GF-D8 (cell line): ENCODE measurements around the gene FTO.

Experiments used
- DNase-seq: peaks from one replicate; lab custom pipeline; 2025; lab: John Stamatoyannopoulos, UW

FTO gene

DNA sequence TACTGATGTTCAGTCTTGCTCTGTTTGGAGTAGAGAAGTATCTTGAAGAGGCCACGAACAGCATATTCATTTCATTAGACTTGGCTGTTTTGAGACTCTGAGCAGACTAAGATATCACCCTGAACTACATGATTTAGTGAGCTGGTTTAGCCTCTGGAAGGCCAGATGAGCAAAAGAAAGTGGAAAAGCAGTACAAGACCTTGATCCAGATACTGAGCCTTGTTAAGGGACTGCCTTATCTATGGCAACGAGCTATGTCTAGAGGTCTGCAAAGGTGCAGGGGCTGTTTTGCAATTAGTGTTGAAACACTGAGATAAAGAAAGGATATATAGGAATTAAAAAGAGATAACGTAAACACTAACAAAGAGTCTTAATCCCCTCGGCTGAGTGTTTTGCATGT lies 351.2 kb downstream of the FTO start:
- DNase-seq: no peak

GRCh38 chr16:54055864-54056263 lies 351.9 kb downstream of the FTO start:
- no peak for DNase-seq

DNA sequence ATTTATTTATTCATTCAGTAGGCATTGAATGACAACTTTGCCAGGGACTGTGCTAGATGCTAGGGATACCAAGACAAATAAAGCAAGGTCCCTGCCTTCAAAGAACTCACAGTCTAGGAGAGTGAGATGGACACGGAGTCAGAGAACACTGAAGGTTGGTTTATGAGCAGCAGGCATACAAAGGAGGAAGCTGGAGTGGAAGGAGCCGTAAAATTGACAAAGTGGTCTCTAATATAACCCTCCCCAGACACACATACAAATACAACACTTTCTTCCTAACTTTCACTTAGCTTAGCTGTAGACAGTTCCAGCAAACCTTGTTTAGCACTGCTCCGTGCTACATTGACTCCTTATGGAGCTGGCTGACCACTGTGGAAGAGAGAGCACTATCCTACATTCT lies 353.0 kb downstream of the FTO start:
- no peak for DNase-seq

DNA sequence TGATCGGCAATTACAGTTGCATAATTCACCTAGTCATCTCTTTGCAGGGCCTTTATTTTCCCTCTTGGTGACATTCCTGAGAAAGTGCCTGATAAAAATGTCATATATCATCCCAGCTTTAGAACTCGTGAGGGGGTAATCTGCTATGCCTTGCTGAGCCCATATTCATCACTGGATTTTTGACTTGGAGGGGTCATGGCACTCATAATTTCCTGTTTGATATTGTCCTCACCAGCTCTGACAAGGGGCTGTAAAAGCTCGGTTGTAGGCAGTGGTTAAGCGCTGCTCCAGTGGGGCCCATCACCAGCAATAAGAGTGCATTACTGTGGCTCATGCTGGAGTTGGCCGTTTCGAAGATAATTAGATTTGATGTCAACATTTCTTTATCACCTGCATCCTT lies 355.4 kb downstream of the FTO start:
- DNase-seq: no peak

DNA sequence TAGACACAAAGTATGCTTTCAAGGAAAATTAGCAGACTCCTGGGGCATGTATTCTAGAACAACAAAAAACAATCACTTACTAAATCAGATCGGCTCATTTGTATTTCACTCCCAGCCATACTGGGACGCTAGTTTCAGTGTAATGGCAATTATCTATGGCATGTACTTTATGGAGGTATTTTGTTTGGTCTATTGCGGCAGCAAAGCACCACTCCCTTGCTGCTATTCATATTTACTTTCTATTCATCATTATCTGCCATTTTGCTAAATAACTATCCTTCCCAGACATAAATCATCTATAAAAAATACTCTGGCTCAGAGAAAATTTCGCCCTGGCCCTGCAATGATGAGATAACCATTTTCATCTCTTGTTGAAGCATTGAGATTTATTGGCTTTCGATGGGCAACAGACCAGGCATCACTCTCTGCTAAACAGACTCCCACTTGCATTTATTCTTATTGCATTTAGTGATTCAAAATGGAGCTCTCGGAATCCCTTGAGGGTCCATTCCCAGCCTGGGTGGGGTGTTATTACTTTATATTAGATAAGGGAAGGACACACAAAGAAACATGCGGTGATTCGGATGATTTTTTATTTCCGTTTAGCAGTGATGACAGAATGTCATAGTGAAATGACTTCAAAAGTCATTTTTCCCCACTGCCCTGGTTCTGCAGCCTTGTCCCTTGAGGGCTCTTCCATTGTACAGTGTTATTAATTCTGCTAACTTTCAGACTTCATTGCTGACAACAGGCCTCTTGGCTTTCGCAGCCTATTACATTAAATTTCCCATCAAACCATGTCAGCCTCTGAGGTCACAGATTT lies 356.9 kb downstream of the FTO start:
- no peak for DNase-seq

DNA sequence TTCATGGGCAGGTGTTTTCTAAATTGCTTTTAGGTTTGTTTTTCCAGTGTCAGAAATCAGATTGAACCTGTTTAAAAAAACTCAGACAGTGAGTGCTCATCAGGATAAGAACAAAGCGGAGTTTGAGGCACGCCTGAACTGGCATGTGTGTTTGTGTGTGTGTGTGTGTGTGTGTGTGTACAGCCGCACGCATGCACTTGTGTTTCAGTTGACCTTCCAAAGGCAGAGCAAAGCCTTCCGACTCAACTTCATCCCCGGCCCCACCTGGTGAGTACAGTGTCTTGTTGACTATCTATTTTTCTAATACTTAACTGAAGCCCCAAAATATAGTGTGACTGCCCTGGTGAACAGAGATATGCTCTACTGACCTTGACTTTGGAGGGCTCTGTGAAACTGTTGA lies 357.5 kb downstream of the FTO start:
- DNase-seq: no peak

GRCh38 chr16:54062361-54063278 lies 358.7 kb downstream of the FTO start:
- DNase-seq: no peak

GRCh38 chr16:54063279-54063773 lies 359.4 kb downstream of the FTO start:
- no peak for DNase-seq

- DNase-seq: no peak
Observed at GRCh38 chr16:54066451-54067105, 362.6 kb downstream of the FTO start.

DNA sequence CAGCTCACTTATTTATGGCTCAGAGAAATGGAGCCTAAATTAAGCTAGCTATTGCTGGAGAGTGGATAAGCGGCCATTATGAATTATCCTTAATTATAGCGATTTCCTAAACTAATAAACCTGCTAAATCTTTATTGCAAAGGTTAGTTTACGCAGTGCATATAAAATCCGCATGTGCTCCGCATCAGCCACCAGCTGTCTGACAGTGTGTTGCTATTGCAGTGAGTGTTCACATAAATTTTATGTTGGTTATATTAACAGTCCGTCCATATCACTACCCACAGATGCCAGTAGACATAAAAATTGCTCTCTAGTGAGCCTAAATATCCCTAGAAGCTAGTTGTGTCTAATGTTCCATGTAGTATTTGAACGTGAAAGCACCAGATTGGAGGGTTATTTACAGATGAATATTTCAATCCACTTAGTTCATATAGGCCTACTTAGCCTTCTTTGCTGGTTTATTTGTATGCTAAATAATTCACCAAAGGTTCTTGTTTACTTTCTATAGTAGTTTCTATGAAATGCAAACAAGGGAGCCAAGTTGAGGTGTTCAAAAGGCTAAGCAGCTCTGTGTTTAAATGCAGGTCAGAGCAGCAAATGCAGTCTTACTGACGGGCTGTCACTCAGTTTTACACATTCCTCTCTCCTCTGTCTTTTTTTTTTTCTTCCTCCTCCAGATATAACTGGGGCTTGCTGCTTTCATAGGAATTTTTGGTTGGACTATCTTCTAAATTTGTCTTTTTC lies 363.5 kb downstream of the FTO start:
- no peak for DNase-seq

GRCh38 chr16:54068212-54068611 lies 364.3 kb downstream of the FTO start:
- DNase-seq: no peak

- DNase-seq: no peak
Observed at GRCh38 chr16:54069601-54070239, 365.8 kb downstream of the FTO start.

GRCh38 chr16:54070789-54071343 lies 366.9 kb downstream of the FTO start:
- DNase-seq: no peak

- no peak for DNase-seq
Observed at GRCh38 chr16:54071514-54071913, 367.6 kb downstream of the FTO start.

DNA sequence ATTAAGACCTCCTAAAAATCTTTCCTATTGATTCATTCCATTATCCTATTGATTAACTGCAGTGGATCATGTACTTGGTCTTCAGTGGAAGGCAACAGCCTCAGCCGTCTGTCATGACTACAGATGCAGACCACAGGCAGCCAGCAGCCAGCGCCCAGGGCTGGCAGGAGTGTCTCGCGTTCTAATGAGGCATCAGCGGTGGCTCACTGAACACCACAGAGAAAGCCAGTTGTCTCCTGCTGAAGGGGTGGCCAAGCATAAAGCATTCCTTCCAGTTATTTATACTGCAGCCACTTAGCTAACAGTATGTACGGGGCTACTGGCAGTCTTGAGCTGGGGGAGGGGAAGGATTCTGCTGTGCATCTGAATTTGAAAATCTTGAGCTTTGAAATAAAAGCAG lies 368.3 kb downstream of the FTO start:
- no peak for DNase-seq

GRCh38 chr16:54073356-54073755 lies 369.4 kb downstream of the FTO start:
- DNase-seq: no peak

DNA sequence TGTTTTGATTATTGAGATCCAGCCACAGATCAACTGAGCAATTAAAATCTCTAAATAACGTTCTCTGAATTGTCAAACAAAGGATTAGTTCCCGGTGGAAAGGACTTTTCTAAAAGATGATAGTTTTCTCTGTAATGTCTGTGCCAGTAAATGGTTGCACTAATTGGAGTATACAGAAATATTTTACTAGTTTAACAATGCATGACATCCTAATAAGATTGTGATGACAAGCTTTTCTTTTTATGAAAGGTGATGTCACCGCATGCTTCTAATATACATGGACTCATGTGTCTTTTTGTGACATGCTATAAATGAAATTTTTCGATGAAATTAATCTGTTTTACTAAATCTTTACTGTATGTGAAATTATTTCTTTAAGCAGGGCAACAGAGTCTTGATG lies 371.5 kb downstream of the FTO start:
- DNase-seq: no peak

- no peak for DNase-seq
Observed at GRCh38 chr16:54076006-54076504, 372.1 kb downstream of the FTO start.

GRCh38 chr16:54077050-54077821 lies 373.3 kb downstream of the FTO start:
- DNase-seq: no peak

DNA sequence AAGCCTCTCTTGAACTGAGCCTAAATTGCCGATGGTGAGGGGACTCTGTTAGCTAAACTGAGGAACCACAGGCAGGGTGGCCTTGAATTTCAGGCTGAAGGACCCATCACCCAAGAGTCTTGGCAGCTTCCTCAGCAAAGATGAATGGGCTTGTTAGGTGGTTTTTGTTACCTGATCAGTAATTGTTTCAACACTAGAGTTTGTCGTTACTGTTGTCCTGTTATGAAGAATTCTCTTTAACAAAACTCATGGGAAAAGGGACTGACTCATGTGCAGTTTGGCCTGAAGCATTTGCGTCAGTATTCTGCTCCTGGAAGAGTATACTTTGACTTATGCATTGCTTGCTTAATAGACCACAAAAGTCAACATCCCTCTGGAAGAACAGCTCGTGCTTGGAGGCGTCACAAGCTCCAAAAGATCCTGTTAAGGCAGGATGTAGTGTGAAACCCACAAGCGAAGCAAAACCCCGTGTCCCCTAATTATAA lies 376.6 kb downstream of the FTO start:
- DNase-seq: no peak
